Fibroblast of lung (primary cell): ENCODE data around the gene MESD.

Source experiments
- EZH2 ChIP-seq: IDR thresholded peaks from 2 replicates; pipeline ENCODE4 v1.5.1; 2012; ENCODE audit warnings: low read length, control low read depth, mild to moderate bottlenecking; ENCODE audit errors: missing control alignments
- TF ChIP-seq, protein P1 (sequence below), 2 donors: IDR thresholded peaks in 1 of 2; conservative IDR thresholded peaks in 1 of 2; 1 replicate in 1 of 2; 2 replicates in 1 of 2; pipeline ENCODE4 v1.5.1; 2011 to 2012; ENCODE audit warnings: low read length in 2 of 2, control low read depth in 1 of 2, inconsistent platforms in 1 of 2, low read depth in 1 of 2, mild to moderate bottlenecking in 1 of 2

DNA sequence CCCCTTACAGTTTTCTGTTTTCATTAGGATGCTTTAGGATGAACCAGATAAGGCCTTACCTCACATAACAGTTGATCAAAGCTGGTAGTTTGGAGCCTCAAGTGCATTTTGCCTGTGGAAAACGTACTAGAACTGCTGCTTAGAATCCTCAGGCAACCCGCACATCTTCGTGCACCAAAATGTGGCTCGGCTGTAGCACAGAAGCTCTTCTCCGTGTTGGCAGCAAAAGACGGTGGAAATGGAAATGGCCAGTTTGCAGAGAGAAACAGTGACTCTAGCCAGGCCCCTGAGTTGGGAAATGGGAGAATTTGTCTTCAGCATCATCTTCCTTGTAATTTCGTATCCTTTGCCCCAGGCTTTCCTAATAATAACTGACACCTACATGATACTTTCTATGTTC lies 31.7 kb upstream of the MESD start:
- TF ChIP-seq, protein P1, sequence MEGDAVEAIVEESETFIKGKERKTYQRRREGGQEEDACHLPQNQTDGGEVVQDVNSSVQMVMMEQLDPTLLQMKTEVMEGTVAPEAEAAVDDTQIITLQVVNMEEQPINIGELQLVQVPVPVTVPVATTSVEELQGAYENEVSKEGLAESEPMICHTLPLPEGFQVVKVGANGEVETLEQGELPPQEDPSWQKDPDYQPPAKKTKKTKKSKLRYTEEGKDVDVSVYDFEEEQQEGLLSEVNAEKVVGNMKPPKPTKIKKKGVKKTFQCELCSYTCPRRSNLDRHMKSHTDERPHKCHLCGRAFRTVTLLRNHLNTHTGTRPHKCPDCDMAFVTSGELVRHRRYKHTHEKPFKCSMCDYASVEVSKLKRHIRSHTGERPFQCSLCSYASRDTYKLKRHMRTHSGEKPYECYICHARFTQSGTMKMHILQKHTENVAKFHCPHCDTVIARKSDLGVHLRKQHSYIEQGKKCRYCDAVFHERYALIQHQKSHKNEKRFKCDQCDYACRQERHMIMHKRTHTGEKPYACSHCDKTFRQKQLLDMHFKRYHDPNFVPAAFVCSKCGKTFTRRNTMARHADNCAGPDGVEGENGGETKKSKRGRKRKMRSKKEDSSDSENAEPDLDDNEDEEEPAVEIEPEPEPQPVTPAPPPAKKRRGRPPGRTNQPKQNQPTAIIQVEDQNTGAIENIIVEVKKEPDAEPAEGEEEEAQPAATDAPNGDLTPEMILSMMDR (conservative IDR thresholded peaks at IDR 0.05 in 1 of 2, IDR thresholded peaks at IDR 0.05 in 1 of 2; ENCODE audit: low read depth in 1 of 2, low read length in 2 of 2), result no peak
- no peak for TF ChIP-seq EZH2
